GM19240 (cell line): Measurements from ENCODE around the gene GLP1R.
A peak's percentile ranks its signal among the peaks of the same experiment; 100 is the strongest.

Source experiments
- DNase-seq: peaks from one replicate; pipeline ENCODE4 v3.0.0; 2011; ENCODE audit warnings: low spot score; ENCODE audit not compliant: insufficient read length

GLP1R gene

DNA sequence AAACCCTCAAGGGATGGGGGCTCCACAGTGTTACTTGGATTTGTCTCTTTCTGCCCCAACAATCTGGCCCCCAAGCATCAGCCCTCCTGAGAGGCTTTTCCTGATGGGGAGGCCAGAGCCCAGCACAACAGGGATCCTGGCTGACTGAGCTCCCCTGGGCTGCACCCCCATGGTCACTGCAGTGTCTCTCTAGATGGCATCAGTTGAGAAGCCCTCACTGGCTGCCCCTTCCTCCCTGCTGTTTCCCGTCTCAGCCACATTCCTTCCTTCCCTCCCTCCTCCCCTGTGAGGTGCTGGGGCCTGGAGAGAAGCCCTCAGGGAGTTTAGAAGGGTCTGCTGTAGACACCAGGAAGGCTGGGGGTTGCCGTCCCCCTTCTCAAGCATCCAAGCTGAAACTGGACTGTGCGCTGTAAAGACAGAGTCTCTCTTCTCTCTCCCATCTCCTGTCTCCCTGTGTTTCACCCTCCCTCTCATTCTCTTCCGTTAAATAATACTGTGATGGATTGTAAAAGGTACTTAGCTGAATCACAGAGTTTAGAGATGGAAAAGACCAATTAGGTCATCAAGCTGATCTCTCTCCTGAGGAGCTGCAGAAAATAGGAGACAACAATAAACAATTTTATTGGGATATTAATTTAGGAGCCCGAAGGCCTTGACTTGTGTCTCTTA, 36.7 kb downstream of the GLP1R start:
- no peak for DNase-seq

DNA sequence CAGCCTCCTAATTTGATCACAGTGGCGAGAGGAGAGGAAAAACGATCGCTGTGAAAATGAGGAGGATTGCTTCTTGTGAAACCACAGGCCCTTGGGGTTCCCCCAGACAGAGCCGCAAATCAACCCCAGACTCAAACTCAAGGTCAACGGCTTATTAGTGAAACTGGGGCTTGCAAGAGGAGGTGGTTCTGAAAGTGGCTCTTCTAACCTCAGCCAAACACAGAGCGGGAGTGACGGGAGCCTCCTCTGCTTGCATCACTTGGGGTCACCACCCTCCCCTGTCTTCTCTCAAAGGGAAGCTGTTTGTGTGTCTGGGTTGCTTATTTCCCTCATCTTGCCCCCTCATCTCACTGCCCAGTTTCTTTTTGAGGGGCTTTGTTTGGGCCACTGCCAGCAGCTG, 37.7 kb downstream of the GLP1R start:
- peak; percentile 23 for DNase-seq

DNA sequence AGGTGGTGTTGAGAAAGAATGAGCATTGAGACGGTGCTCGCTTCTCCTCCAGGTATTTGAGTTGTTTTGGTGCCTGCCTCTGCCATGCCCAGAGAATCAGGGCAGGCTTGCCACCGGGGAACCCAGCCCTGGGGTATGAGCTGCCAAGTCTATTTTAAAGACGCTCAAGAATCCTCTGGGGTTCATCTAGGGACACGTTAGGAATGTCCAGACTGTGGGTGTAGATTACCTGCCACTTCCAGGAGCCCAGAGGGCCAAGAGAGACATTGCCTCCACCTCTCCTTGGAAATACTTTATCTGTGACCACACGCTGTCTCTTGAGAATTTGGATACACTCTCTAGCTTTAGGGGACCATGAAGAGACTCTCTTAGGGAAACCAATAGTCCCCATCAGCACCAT, 38.1 kb downstream of the GLP1R start:
- DNase-seq: no peak

DNA sequence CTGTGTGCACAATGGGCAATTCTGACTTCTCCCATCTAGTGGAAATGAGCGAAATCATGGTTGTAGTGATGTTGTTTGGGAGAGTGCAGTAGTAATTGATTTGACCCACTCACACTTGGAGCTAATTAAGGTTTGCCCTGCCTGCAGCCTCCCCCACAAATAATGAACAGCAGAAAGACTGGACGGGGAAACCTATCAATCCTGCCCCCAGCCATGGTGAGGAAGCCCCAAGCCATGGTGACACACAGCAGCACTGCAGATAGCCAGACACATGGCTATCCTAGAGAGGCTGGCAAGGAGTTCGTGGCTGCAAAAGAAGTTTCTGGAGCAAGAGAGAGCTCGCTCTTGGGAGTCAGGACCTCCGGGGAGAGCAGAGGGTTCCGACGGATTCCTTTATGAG, 38.6 kb downstream of the GLP1R start:
- DNase-seq: no peak

DNA sequence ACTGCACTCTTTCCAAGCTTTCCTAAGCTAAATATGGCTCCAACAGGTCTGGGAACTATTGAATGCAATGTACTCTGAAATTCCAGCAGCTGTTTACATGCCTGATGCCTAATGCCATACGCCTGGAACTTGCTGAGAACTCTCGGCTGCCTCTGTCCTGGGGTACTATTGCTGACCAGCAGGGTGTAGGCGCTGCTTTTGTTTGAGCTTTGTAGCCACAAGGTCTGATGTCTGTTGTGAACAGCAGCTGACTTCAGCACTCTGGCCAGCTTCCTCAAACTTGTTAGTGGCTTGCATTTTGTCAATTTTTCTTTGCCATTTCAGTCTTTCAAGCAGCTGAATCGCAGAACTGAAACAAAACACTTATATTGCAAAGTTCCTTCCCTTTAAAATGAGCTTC, 39.8 kb downstream of the GLP1R start:
- no peak for DNase-seq

DNA sequence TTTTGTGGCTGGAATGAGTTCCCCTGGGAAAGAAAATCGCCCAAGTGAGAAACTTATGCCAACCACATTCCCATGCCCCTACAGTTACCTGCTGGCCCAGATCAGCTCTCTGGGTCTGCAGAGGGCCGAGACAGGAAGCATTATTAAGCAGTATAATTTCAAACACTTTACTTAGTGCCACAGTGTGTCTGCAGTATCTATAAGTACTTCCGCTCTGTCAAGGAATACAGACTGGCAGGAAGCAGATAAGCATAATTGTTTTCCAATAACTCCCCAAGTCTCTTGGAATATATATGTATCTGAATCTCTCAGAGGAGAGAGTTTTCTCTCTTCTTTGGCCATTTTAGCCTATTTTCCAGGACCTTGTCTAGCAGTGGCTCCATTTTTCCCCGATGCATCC, 41.5 kb downstream of the GLP1R start:
- DNase-seq: no peak

DNA sequence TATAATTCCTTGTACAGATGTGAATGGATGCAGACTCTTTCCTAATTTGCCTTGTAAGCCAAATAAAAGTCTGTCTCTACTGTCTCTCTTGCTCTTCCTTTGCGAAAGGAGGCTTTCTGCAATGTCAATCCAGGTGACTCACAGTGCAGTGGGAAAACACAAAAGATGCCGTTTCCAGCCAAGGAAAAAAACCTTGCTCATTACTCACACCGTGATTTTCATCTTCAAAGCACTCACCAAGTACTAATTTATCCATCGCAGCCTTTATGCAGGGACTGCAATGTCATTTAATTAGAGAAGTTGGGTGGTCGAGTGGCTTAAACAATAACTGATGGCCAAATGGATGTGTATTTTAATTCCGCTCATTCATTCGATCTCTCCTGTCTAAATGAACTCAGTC, 42.6 kb downstream of the GLP1R start:
- DNase-seq: no peak

DNA sequence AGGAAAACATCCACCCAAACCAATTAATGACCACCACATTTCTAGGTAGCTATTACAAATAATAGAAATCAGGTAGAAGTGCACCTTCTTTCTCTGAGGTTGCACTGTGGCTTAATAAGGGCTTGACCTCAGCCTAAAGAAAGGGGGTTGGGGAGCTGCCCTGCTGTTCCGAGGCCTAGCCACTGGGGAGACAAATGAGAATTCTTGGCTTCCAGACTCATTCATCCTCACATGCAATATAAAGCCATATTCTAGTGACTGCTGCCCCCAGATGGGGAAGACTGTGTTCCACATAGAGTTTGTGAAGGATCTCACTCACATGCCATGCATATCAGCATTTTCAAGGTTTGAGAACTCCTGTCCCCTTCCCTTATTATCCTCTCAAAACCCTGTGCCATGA, 43.5 kb downstream of the GLP1R start:
- no peak for DNase-seq

DNA sequence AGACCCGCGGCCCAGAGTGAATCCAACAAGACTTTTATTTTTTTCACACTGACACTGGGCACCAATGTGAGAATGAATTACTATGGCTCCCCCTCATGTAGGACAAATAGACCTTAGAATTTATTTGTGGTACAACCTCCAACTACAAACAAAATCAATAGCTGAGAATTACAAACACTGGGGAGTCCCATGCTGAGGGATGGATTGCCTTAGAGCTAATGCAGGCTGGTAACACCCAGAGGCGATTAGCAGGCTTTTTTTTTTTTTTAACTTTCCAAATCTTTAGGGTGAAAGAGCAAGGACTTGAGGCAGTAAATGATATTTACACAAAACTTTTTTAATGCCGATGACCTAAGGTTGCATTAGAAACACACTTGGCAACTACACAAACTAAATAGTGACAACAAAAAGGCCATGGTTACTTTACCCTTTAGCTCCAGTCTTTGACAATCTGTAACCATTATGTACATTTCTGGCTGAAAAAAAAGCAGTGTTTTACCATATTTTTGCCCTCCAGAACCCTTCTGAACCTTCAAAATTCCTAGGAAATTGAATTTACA, 44.6 kb downstream of the GLP1R start:
- DNase-seq: no peak

DNA sequence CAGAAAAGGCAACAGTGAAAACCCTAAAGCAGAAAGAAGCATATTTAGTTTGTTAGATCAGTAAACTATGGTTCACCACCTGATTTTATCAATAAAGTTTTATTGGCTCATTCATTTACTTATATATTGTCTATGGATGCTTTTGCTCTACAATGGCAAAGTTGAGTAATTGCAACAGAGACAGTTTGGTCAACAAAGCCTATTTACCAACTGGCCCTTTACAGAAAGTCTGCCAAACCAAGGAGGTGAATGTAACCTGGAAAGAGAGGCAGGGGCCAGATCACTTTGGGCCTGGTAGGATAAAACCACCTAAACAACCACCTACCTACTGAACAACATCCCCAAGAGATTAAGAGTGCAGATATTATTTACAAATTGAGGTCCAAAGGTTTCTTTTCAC, 47.0 kb downstream of the GLP1R start:
- DNase-seq: no peak

DNA sequence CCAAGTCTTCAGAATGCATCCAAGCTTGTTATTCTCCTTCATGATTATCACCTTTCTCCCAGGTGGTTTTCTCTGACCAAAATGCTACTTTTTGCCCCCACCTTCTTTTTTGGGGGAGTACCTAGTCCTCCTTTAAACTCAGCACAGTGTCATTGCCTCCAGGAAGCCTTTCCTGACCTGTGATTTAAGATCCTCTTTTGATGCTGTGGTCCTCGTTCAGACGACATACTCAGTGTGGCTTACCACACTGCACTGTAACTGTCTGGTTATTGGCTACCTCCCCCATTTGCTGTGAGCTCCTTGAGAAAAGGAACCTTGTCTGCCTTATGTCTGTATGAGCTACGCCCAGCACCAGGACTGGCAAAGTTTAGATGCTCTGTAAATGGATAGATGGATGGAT, 51.8 kb downstream of the GLP1R start:
- DNase-seq: no peak

DNA sequence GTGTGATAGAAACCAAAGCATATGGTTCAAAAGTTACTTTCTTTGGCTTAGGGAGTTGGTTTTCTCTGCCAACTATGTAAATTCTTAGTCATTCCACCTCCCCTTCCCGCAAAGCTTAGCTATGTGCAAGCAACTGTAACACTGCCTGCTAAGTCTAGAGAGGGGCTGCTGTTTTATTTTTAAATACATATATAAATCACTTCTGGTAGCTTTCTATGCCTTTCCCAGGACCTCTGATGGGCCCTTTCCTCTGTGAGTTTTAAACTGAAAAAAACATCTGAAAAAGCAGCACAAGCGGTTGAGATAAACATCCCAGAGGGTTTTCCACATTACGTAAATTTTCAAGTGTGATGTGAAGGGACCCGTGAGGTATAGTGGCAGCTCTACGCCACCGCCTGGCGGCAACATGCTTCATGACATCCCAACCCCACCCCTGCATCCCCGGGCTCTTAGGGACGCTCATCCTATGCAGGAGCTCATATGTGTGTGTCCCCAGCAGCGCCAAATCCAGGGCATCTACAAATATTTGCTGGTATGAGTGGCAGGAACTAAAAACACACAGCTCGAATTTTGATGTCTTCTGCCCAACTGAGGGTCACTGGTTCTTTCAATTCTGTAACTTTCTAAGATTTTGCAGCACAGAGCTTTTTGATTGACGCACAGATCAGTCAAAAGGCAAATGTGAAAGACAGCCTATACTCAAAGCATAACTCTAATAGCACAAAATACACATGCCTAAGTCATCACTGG, 53.7 kb downstream of the GLP1R start:
- peak; percentile 44 for DNase-seq

DNA sequence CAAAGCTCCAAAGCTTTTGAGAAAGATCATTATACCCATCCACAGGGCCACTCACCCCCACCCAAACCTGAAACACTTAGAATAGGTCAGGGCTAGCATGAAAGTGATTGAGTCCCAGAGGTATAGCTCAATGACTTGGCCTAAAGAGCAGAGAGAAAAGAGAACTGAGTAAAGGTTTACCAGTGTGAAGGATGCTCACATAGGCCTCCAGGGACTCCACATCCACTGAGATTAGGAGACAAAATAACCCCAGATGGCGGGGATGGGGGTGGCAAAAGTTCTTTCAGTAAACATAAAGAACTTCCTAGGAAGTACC, 54.2 kb downstream of the GLP1R start:
- DNase-seq: no peak

DNA sequence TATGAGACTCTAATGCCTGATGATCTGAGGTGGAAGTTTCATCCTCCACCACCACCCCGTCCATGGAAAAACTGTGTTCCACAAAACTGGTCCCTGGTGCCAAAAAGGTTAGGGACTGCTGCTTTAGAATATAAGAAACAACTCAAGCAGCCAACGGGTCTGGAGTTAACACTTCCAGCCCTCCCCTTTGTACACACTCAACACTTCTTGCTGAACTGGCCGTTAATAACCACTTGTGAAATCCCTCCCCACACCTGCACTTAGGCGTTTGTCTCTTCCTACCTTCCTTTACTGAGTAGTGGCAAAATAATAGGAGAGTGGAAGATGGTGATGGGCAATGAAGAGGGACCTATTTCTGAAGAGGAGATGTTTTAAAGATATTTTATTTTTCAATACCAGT, 55.9 kb downstream of the GLP1R start:
- DNase-seq: no peak

DNA sequence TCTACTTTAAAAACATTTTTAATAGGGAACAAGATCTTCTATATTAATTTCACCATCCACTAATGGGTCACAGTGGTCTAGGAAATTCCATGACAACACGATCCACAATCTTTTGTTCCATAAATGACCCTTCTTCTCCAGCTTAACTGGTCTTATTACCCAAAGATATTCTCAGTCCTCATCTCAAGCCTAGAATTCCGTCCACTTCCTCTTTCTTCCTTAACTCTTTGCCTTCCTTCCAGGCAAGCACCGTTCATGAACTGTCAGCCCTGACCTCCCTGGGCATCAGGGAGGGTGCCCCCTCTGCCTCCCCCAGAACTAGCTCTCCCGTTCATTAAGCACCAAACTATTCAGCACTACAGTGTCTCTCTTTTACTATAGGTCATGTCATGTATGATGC, 58.5 kb downstream of the GLP1R start:
- DNase-seq: no peak

DNA sequence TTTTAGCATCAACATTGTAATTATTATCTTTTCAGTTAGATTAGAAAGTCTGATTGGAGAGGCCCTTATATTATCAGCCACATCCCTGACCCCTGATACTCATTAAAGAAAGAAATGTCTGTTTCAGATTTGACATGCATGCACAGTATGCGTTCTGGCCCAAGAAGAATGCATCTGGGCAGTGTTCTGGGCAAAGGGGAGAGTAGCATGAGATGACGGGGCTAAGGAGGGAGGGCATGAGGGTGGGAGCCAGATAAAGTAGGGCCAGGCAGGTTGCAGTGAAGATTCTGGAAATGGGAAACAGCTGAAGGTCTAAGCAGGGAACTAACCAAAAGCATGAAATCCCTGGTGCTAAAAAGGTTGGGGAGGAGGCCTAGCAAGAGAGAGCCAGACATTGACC, 59.1 kb downstream of the GLP1R start:
- no peak for DNase-seq

DNA sequence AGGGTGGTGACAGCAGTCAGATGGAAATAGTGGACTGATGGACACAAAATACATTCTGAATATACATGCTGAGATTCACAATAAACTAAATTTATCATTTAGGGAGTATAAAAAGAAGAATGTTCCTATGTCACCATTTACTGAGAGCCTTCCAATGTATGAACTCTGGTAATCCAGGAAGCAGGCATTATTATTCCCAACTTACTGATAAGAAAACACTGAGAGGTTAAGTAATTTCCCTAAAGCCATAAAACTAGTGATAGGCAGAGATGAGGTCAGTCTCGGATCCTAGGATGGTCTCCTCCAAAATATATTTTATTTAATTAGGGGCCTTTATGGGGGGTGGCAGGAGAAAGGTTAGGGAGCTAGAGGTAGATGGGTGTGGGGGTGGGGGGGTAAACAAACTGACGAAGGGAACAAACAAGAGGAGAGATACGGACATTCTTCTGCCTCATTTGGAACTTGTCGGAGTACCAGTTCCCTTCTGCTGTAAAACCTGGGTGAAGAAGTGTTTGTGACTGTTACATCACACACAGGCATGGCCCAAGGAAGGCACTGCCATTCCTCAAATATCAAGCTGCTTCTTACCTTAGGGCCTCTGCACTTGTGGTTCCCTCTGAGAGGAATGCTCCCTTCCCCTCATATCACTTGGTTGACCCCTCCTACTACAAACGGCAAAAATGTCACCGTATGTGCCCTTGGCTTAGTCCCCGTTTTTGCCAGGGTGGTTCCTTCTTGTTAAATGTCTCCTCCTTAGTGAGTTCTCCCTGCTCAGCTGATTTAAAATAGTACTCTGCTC, 59.7 kb downstream of the GLP1R start:
- no peak for DNase-seq

DNA sequence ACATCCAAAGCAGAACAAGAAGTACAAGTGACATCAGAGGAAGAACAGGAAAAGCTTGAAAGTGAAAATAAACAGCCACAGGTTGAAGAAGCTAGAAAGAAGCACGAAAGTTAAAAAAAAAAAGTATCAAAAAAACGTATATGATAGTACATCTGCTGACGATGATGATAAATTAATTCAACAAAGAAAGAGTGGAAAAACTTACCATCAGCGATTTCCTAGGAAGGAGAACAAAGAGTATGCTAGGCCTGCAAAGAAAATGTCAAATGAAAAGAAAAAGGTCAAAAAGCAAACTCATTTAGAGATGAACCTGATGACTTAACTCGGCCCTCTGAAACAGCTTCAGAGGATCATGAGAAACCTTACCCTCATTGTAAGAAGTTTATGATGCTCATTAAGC, 62.7 kb downstream of the GLP1R start:
- DNase-seq: no peak

DNA sequence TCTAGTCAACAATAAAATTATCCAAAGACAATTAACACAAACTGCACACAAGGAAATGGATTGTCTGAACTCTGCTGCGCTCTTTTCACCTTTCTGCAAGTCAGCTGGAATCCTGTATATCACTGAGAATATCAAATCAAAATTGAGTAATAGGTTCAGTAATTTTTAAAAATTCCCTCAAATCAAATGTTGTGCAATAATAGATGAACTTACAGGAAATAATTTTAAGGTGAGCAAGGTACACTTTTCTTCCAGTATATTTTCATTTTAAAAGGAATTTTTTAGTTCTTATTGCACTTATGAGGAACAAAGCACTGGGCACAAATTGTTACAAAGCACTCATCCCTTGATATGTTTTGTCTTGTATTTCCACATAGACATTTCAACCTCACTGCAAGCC, 65.2 kb downstream of the GLP1R start:
- no peak for DNase-seq

DNA sequence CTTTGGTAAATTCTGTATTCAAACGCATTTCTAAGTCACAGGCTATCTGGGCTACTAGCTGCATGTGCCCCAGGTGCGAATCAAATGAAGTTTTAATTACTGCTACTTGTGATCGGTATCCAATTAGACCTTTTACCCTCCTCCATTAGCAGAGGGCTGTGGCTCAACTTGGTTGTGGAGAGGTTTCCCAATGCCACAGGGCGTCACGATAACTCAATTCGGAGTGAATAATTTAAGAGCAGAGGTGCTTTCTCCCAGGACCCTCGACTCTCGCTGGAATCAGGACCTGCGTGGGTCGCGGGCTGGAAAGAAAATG, 65.8 kb downstream of the GLP1R start:
- no peak for DNase-seq

DNA sequence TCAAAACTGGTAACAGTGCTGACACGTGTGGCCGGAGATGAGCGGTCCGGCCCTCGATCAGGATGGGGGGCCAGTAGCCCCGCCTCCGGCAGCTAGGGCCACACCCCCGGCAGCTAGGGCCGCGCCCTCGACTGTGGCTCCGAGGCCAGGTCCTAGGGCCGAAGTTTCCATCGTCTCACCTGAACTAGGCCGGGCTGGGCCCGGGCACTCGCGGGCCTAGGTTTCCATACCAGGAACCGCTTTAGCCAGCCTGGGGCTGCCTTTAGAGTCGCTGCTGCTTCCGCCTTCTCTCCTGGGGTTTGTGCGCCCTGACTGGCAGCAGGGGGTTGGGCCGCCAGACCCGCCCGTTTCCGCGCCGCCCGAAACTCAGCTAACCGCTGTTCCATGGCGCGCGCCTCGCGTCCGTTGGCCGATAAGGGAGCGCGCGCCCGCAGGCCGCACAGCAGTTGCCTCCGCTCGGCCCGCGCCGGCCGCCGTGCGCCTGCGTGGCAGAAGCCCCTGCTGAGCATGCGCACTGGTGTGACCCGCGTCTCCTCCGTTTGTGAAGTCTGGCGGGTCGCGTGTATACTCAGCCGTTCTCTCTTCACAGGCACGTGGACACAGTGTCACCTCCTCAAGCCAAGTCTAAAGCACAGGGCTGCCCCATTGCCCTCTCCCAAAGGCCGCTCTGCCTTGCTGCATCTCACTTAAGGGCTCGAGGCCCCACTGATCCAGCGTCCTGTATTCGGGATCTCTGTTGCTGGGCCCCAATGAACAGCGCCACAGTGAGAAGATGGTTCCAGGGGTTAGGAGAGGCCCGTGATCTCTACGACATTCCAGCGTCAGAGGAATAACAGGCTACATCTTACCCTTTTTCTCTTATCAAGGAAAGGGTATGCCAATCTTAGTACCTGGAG, 66.4 kb downstream of the GLP1R start, which contains the start of gene SAYSD1:
TSS of gene SAYSD1 (minus strand) at position 483 of the 896 bp plus-strand sequence. CDS start at position 386, 97 bp downstream.
- DNase-seq: peak; percentile 90
